GM21447 (cell line): ENCODE data around the gene ERCC6L.

Source experiments
- ATAC-seq: cut with Tn5 transposase; IDR thresholded peaks from one replicate; pipeline ENCODE4 v1.9.1; 2021; ENCODE audit not compliant: unreplicated experiment

Gene ERCC6L

GRCh38 chrX:72238721-72239475 lies at the start of gene ERCC6L:
TSS of gene ERCC6L (minus strand) at chrX:72239027. CDS start at chrX:72238911, 116 bp downstream.
- peak; percentile 97 for ATAC-seq

GRCh38 chrX:72282302-72282701 lies 43.5 kb upstream of the ERCC6L start:
- ATAC-seq, result no peak

- no peak for ATAC-seq
These were observed 41.6 kb upstream of the ERCC6L start for GRCh38 chrX:72280321-72280845.

GRCh38 chrX:72276478-72276953 lies 37.7 kb upstream of the ERCC6L start:
- ATAC-seq, result peak; percentile 11

GRCh38 chrX:72274526-72274925 lies 35.7 kb upstream of the ERCC6L start:
- ATAC-seq, result no peak

GRCh38 chrX:72273718-72274117 lies 34.9 kb upstream of the ERCC6L start:
- ATAC-seq, result no peak

GRCh38 chrX:72272868-72273267 lies 34.0 kb upstream of the ERCC6L start:
- ATAC-seq, result no peak

- no peak for ATAC-seq
These were observed 33.0 kb upstream of the ERCC6L start for GRCh38 chrX:72271812-72272211.

- no peak for ATAC-seq
These were observed 32.4 kb upstream of the ERCC6L start for GRCh38 chrX:72271091-72271788.

- no peak for ATAC-seq
These were observed 31.6 kb upstream of the ERCC6L start for GRCh38 chrX:72270316-72270866.

- no peak for ATAC-seq
These were observed 30.9 kb upstream of the ERCC6L start for GRCh38 chrX:72269671-72270251.

GRCh38 chrX:72268597-72269365 lies 30.0 kb upstream of the ERCC6L start:
- no peak for ATAC-seq

- no peak for ATAC-seq
These were observed 26.4 kb upstream of the ERCC6L start for GRCh38 chrX:72265263-72265662.

GRCh38 chrX:72262077-72262476 lies 23.2 kb upstream of the ERCC6L start:
- no peak for ATAC-seq

- no peak for ATAC-seq
These were observed 21.6 kb upstream of the ERCC6L start for GRCh38 chrX:72260448-72260847.

GRCh38 chrX:72258174-72258573 lies 19.3 kb upstream of the ERCC6L start:
- ATAC-seq, result no peak

- no peak for ATAC-seq
These were observed 17.0 kb upstream of the ERCC6L start for GRCh38 chrX:72255864-72256263.

GRCh38 chrX:72255445-72255844 lies 16.6 kb upstream of the ERCC6L start:
- no peak for ATAC-seq

- no peak for ATAC-seq
These were observed 16.0 kb upstream of the ERCC6L start for GRCh38 chrX:72254816-72255215.

GRCh38 chrX:72253686-72254085 lies 14.9 kb upstream of the ERCC6L start:
- ATAC-seq, result no peak
